ENCODE data around the gene ARHGEF26.

DNA sequence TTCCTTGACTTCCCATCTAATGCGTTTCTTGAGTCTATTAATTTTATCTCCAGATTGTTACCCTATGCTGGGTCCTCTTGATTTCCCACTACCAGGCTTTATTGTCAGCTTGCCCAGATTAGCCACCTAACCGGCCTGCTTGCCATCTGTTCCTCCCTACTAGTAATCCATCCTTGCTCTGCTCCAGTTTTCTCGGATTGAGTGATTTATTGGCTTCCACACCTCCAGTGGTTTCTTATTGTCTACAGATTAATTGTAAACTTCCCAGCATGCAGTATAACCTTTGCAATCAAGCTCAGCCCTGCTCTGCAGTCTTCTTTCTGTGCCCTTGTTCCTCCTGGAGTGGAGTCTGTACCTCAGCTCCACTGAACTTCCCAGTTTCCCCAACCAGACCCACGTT is 63.4 kb downstream of the ARHGEF26 start:
- TF ChIP-seq, protein P1, sequence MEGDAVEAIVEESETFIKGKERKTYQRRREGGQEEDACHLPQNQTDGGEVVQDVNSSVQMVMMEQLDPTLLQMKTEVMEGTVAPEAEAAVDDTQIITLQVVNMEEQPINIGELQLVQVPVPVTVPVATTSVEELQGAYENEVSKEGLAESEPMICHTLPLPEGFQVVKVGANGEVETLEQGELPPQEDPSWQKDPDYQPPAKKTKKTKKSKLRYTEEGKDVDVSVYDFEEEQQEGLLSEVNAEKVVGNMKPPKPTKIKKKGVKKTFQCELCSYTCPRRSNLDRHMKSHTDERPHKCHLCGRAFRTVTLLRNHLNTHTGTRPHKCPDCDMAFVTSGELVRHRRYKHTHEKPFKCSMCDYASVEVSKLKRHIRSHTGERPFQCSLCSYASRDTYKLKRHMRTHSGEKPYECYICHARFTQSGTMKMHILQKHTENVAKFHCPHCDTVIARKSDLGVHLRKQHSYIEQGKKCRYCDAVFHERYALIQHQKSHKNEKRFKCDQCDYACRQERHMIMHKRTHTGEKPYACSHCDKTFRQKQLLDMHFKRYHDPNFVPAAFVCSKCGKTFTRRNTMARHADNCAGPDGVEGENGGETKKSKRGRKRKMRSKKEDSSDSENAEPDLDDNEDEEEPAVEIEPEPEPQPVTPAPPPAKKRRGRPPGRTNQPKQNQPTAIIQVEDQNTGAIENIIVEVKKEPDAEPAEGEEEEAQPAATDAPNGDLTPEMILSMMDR (IDR thresholded peaks at IDR 0.05; ENCODE audit: insufficient read depth, low read length): no peak
- TF ChIP-seq GABPA (IDR thresholded peaks at IDR 0.05; ENCODE audit: low read depth) (no peak), POLR2AphosphoS5 (IDR thresholded peaks at IDR 0.05; ENCODE audit: low read depth) (no peak)
- TF ChIP-seq, protein P2, sequence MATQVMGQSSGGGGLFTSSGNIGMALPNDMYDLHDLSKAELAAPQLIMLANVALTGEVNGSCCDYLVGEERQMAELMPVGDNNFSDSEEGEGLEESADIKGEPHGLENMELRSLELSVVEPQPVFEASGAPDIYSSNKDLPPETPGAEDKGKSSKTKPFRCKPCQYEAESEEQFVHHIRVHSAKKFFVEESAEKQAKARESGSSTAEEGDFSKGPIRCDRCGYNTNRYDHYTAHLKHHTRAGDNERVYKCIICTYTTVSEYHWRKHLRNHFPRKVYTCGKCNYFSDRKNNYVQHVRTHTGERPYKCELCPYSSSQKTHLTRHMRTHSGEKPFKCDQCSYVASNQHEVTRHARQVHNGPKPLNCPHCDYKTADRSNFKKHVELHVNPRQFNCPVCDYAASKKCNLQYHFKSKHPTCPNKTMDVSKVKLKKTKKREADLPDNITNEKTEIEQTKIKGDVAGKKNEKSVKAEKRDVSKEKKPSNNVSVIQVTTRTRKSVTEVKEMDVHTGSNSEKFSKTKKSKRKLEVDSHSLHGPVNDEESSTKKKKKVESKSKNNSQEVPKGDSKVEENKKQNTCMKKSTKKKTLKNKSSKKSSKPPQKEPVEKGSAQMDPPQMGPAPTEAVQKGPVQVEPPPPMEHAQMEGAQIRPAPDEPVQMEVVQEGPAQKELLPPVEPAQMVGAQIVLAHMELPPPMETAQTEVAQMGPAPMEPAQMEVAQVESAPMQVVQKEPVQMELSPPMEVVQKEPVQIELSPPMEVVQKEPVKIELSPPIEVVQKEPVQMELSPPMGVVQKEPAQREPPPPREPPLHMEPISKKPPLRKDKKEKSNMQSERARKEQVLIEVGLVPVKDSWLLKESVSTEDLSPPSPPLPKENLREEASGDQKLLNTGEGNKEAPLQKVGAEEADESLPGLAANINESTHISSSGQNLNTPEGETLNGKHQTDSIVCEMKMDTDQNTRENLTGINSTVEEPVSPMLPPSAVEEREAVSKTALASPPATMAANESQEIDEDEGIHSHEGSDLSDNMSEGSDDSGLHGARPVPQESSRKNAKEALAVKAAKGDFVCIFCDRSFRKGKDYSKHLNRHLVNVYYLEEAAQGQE (IDR thresholded peaks at IDR 0.05; ENCODE audit: insufficient replicate concordance, low read depth): no peak

Data from HL-60 (cell line).